GM19043 (cell line): ENCODE data around the gene UBE2J2.

Source experiments
- ATAC-seq: cut with Tn5 transposase; IDR thresholded peaks from one replicate; pipeline ENCODE4 v1.9.1; 2021; ENCODE audit warnings: low read depth; ENCODE audit not compliant: unreplicated experiment

UBE2J2 gene

GRCh38 chr1:1296070-1297061, 22.7 kb upstream of the UBE2J2 start:
- ATAC-seq: no peak

DNA sequence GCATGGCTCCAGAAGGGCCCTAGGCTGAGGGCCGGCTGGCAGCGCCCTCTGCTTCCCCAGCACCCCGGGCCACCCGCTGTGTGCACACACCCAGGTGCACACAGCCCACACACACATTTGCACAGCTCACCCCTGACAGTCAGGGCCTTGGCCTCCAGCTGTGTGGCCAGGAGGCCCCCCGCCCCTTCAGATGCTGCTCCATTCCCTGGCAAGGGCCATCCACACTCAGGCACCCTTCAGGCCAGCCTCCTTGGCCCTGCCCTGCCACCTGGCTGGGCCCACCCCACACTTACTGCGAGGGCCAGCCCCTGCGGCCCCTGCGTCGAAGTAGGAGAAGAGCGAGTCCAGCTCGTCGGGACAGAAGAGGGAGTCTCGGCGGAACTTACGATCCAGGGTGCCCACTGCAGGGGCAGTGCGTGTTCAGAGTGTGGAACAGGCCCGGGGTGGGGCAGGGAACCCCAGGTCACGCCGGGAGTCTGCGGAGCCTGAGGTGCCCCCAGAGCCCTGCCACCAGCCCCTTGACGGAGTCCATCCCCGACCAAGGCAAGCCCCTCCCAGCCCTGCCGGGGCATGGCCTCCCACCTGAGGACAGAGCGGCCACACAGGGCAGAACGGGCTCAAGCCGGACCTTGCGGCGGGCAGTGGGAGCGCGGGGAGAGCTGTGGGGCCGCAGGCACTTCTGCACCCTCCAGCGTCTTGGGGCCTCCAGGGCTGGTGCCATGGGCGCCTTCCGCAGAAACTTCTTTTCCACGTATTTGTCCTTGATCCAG, 21.7 kb upstream of the UBE2J2 start:
- ATAC-seq: no peak

DNA sequence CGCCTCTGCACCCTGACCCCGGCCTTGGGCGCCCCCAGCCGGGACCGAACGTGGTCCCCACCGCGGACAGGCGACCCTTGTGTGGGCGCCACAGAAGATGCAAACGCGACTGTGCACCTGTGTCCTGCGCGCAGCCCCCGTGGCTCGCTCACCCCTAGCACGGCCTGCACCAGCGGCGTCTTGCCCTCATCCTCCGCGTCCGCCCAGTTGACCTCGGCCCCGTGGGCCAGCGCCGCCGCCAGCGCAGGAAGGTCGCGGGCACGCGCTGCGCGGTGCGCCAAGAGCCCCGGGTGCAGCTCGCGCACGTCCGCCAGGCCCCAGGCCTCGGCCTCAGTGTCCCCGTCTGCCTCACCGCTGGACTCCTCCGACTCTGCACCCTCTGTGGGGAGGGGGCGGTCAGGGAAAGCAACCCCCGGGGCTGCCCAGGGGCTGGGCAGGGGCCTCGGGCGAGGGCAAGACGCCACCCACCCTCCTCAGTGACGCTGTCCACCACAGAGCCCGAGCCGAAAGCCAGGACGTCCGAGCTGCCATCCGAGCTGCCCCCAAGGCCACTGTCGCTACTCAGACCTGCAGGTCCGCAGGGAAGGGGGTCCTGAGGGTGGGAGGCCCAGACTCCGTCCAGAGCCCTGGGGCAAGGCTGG, 20.7 kb upstream of the UBE2J2 start:
- ATAC-seq: no peak

DNA sequence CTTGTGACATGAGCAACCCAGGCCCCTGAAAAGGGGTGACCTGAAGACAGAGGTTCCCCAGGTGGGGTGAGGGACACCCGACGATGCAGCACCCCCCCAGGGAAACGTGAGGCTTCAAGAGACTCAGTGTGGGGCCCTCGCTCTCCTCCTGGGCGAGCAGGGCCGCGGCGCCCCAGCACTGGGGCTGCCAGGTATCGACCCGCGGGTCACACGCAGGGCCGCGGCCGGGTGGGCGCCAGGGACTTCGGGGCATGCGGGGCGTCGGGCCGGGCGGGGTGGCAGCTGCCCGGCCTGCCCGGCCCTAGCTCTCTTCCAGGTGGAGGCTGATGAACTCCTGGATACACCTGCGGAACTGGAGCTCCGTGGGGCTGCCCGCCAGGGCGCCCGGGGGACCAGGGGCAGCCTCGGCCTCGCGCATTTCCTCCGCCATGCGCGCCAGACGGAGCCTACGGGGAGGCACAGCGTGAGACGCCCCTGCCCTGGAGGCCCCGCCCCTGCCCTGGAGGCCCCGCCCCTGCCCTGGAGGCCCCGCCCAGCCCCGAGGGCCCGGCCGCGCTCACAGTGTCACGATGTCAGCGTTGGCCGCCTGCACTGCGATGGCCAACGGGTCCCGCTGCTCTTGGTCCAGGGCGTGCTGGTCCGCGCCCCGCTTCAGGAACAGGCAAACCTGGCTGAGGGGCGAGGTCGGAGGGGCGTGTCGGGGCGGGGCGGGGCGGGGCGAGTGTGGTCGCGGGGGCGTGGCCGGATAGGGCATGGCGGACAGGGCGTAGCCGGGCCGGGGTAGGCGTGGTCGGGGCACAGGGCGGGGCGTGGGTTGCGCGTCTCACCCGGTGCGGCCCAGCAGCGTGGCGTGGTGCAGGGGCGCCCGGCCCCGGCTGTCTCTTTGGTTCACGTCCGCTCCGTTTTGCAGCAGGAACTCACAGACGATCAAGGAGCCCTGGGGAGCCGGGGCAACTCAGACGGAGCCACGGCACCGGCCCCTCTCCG, 19.9 kb upstream of the UBE2J2 start:
- no peak for ATAC-seq

DNA sequence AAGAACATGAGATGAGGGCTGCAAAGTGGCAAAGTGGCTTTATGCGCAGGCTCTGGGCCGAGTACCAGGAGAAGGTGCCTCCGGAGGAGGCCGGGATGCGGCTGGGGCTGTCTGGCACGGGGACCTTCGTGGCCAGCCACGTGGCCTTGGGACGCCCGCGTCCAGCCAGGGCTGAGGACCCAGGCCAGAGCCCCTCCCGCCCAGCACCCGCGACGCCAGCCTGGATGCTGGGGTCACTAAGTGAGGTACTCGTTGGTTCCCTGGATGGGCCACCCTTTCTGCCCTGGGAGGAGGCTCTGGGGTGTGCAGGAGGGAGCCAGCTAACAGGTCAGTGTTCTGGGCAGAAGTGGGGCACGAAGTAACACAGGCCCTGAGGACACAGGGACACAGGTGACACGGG, 19.2 kb upstream of the UBE2J2 start:
- no peak for ATAC-seq

DNA sequence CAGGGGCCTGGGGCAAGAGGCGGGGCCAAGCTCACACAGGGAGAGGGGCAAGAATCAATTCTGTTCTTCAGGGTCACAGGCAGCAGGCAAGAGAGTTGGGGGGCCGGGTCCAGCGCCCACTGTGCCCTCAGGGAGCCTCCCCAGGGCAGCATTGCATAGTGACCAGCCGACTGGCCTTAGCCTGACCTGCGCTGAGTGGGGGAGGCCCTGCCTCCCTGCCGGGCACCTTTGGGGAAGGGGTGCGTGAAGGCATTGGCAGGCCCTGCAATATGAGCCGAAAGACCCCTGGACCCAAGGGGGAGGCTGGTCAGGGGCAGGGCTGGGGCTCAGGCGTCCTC, 18.8 kb upstream of the UBE2J2 start:
- no peak for ATAC-seq

GRCh38 chr1:1291548-1292441, 18.1 kb upstream of the UBE2J2 start:
- no peak for ATAC-seq

- ATAC-seq: no peak
Measured at GRCh38 chr1:1291023-1291528, 17.4 kb upstream of the UBE2J2 start.

DNA sequence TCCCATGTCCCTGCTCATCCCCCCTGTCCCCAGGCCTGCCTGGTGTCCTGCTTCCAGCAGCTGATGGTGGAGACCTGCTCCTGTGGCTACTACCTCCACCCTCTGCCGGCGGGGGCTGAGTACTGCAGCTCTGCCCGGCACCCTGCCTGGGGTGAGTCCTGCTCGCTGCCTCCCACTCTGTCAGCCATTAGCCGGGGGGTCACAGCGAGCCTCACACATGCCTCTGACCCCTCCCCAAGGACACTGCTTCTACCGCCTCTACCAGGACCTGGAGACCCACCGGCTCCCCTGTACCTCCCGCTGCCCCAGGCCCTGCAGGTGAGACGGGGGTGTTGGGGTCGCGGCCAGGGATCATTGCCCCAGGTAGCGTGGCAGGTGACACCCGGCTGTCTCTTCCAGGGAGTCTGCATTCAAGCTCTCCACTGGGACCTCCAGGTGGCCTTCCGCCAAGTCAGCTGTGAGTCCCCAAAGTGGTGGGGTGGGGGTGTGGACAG, 16.6 kb upstream of the UBE2J2 start:
- ATAC-seq: no peak

DNA sequence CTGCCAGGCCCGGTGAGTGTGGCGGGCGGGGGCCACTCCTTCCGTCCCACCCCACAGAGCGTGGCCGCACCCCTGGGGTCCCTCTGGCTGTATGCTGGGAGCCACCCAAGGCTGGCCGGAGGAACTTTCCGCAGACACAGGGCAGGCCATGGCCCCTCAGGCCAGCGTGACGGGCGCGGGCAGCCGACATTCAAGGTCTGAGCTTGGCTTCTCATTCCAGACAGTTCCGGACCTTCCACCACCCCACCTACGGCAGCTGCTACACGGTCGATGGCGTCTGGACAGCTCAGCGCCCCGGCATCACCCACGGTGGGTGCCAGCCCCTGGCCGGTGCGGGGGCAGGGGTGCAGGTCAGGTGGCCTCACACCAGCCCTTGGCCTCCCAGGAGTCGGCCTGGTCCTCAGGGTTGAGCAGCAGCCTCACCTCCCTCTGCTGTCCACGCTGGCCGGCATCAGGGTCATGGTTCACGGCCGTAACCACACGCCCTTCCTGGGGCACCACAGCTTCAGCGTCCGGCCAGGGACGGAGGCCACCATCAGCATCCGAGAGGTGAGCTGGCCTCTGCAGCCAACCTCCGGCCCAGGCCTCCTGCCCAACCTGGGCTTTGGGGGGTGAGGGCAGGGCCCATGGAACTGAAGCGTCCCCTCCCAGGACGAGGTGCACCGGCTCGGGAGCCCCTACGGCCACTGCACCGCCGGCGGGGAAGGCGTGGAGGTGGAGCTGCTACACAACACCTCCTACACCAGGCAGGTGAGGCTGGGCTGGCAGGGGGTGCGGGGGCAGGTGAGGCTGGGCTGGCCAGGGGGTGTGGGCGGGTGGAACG, 13.8 kb upstream of the UBE2J2 start:
- no peak for ATAC-seq

DNA sequence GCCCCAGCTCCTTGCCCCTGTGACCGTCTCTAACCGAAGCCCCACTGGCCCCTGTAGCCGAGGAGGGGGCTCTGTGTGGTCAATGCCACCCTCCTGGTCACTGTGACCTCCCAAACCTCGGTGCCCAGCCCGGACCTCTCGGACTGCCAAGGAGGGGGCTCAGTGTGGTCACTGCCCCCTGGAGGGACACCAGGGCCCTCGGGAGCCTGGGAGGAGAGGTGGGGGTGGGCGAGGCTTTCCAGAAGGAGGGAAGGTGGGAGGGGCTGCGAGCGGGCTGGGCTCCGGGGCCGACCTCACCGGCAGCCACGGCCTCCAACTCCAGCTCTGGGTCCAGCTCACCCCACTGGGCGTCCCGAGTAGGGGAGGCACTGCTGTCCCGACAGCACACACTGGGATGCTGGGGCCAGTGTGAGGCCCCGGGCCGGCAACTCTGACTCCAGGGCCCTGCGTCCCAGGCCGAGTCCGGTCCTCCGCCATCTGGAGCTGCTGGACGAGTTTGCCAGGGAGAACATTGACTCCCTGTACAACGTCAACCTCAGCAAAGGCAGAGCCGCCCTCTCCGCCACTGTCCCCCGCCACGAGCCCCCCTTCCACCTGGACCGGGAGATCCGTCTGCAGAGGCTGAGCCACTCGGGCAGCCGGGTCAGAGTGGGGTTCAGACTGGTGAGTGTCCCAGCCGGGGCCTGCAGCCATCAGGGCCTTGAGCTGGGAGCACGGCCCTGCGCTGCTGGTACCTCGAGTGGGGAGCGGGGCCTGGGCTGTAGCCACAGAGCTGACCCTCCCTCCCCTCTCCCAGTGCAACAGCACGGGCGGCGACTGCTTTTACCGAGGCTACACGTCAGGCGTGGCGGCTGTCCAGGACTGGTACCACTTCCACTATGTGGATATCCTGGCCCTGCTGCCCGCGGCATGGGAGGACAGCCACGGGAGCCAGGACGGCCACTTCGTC, 12.9 kb upstream of the UBE2J2 start:
- no peak for ATAC-seq

DNA sequence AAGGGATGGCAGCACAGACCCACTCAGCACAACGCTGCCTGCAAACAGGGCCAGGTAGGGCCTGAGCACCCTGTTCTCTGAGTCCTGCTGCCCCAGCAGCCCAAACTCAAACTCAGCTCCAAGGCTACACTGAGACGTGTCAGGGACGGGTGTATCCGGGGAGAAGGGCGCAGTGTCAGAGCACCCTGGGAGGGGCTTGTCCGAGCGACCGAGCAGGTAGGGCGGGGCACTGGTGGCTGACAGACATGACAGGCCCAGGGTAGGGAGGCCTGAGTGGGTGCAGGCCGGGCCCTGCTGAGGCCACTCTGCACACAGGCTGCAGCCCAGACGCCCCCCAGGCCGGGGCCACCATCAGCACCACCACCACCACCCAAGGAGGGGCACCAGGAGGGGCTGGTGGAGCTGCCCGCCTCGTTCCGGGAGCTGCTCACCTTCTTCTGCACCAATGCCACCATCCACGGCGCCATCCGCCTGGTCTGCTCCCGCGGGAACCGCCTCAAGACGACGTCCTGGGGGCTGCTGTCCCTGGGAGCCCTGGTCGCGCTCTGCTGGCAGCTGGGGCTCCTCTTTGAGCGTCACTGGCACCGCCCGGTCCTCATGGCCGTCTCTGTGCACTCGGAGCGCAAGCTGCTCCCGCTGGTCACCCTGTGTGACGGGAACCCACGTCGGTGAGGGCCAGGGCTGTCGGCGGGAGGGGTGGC, 12.1 kb upstream of the UBE2J2 start:
- no peak for ATAC-seq

- ATAC-seq: no peak
Measured at GRCh38 chr1:1285102-1285571, 11.5 kb upstream of the UBE2J2 start.

- ATAC-seq: no peak
Measured at GRCh38 chr1:1284221-1285101, 10.8 kb upstream of the UBE2J2 start.

GRCh38 chr1:1283821-1284220, 10.2 kb upstream of the UBE2J2 start:
- no peak for ATAC-seq
